Left lobe of liver (tissue), 2 donors: Measurements from ENCODE around the gene TSPAN18. TPM values are rescaled to one million over a fixed set of nuclear protein-coding genes. Genes with fewer than 3 reads are reported as not detected.

ENCODE experiments used
- ATAC-seq: fragments of 200-7000 bp; cut with Tn5 transposase; one replicate; pipeline ENCODE4 v1.9.1; 2020; ENCODE audit warnings: mild to moderate bottlenecking, moderate library complexity
- DNase-seq: peaks from one replicate; pipeline ENCODE4 v3.0.0-alpha.2; 2020; ENCODE audit warnings: low spot score
- total RNA-seq: library from RNA; stranded (reverse); gene quantifications from one replicate; pipeline ENCODE4 v1.2.1, GENCODE V29; 2021
- donor health status: DM: no; HTN: no; CAD: no; lungs with moderate emphysema.
- donor health status: DM: no; HTN: yes; CAD: no.

The TSPAN18 gene
- total RNA-seq, 1 donor from 2014 or later = 4.2 TPM

GRCh38 chr11:44815917-44816456, 89.2 kb downstream of the TSPAN18 start:
- ATAC-seq (no peak), DNase-seq (no peak)

- DNase-seq (no peak), ATAC-seq (no peak)
Observed at GRCh38 chr11:44816761-44817160, 90.0 kb downstream of the TSPAN18 start.

- DNase-seq (no peak), ATAC-seq (no peak)
Observed at GRCh38 chr11:44817207-44817949, 90.6 kb downstream of the TSPAN18 start.

- peak; percentile 68 for ATAC-seq
Observed at GRCh38 chr11:44818110-44818509, 91.3 kb downstream of the TSPAN18 start.

GRCh38 chr11:44819346-44819745, 92.6 kb downstream of the TSPAN18 start:
- ATAC-seq (no peak), DNase-seq (no peak)

More at GRCh38 chr11:44818110-44818509, 91.3 kb downstream of the TSPAN18 start:
- no peak for DNase-seq

GRCh38 chr11:44822369-44822768, 95.6 kb downstream of the TSPAN18 start:
- no peak for DNase-seq

GRCh38 chr11:44823006-44823405, 96.2 kb downstream of the TSPAN18 start:
- ATAC-seq (no peak), DNase-seq (no peak)

More at GRCh38 chr11:44822369-44822768, 95.6 kb downstream of the TSPAN18 start:
- ATAC-seq = no peak

- ATAC-seq = no peak
- no peak for DNase-seq
Observed at GRCh38 chr11:44823868-44824267, 97.1 kb downstream of the TSPAN18 start.

- peak; percentile 64 for ATAC-seq
Observed at GRCh38 chr11:44824300-44824704, 97.5 kb downstream of the TSPAN18 start.

GRCh38 chr11:44825058-44825785, 98.5 kb downstream of the TSPAN18 start:
- ATAC-seq (no peak), DNase-seq (no peak)

More at GRCh38 chr11:44824300-44824704, 97.5 kb downstream of the TSPAN18 start:
- peak; percentile 48 for DNase-seq

- ATAC-seq = no peak
- no peak for DNase-seq
Observed at GRCh38 chr11:44826922-44827643, 100.3 kb downstream of the TSPAN18 start.

GRCh38 chr11:44828296-44828695, 101.5 kb downstream of the TSPAN18 start:
- no peak for DNase-seq
- ATAC-seq = no peak

- ATAC-seq (no peak), DNase-seq (no peak)
Observed at GRCh38 chr11:44829838-44830237, 103.1 kb downstream of the TSPAN18 start.

- ATAC-seq (no peak), DNase-seq (no peak)
Observed at GRCh38 chr11:44831605-44832394, 105.0 kb downstream of the TSPAN18 start.

- DNase-seq = no peak
- ATAC-seq = no peak
Observed at GRCh38 chr11:44832452-44832851, 105.7 kb downstream of the TSPAN18 start.

- no peak for ATAC-seq
- DNase-seq = no peak
Observed at GRCh38 chr11:44833221-44833876, 106.6 kb downstream of the TSPAN18 start.

GRCh38 chr11:44833877-44834452, 107.2 kb downstream of the TSPAN18 start:
- DNase-seq (no peak), ATAC-seq (no peak)

- ATAC-seq (no peak), DNase-seq (no peak)
Observed at GRCh38 chr11:44834846-44835245, 108.1 kb downstream of the TSPAN18 start.

- ATAC-seq = no peak
Observed at GRCh38 chr11:44835296-44835695, 108.5 kb downstream of the TSPAN18 start.

More at GRCh38 chr11:44835296-44835695, 108.5 kb downstream of the TSPAN18 start:
- DNase-seq = no peak
